Measurements from ENCODE around the gene COA1. TPM values are rescaled to one million over a fixed set of nuclear protein-coding genes. Genes with fewer than 3 reads are reported as not detected.

Gene COA1
- total and polyA plus RNA-seq, 9 of the 15 experiments (the other 6 are each of a cell fraction or from before 2014, with no cell fraction given) = 98.9 to 463 (median 181) TPM

- TF ChIP-seq JUNB (CRISPR knock-in tag; conservative IDR thresholded peaks at IDR 0.05) (no peak), TEAD2 (tag; IDR thresholded peaks at IDR 0.05) (no peak), HOMEZ (CRISPR knock-in tag; IDR thresholded peaks at IDR 0.05) (no peak), SREBF1 (IDR thresholded peaks at IDR 0.05; ENCODE audit: borderline replicate concordance, low read depth, low read length) (no peak), ZBTB5 (IDR thresholded peaks at IDR 0.05) (no peak), RFX5 (IDR thresholded peaks at IDR 0.05; ENCODE audit: low read depth, low read length) (no peak), CEBPB (tag; IDR thresholded peaks at IDR 0.05) (no peak), E2F3 (CRISPR knock-in tag; IDR thresholded peaks at IDR 0.05) (no peak), ZEB2 (IDR thresholded peaks at IDR 0.05) (no peak), PHB2 (IDR thresholded peaks at IDR 0.05; ENCODE audit: low read depth) (no peak)
Observed at GRCh38 chr7:43691611-43692010, 37.7 kb downstream of the COA1 start (continued).
